Ureter (tissue), 1 donor: ENCODE results near the gene AOPEP. TPM values are rescaled to one million over a fixed set of nuclear protein-coding genes. Genes with fewer than 3 reads are reported as not detected.

Experiments
- DNase-seq: peaks from one replicate; pipeline ENCODE4 v3.0.0-alpha.2; 2020; ENCODE audit warnings: low spot score
- total RNA-seq: library from RNA; stranded (reverse); gene quantifications from one replicate; pipeline ENCODE4 v1.2.4, GENCODE V29; 2023
- donor health status: DM: yes; HTN: yes; CAD: no.

AOPEP gene
- total RNA-seq, 1 donor from 2014 or later, result 115 TPM

DNA sequence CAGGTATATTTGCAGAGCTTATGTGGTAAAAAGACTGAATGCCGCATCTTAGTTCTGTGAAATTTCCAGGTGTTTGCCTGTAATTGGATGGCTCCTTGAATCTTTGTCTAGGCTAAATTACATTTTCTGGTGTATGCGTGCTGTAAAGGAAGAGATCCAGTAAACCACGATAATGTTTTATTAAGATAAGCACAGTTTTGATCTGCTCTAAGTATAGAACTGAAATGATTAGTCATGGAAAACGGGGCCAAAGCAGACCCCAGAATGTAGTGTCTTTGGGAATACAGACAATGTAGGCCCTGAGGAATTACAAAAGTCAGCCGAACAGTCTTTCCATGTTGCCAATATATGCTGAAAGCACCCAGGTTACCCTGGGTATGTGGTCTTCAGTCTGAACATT, 333.7 kb downstream of the AOPEP start:
- no peak for DNase-seq

- DNase-seq, result no peak
These were observed 334.4 kb downstream of the AOPEP start for GRCh38 chr9:95060916-95061315.

GRCh38 chr9:95061916-95062595, 335.6 kb downstream of the AOPEP start:
- no peak for DNase-seq

GRCh38 chr9:95062596-95063065, 336.1 kb downstream of the AOPEP start:
- no peak for DNase-seq

GRCh38 chr9:95063300-95063699, 336.8 kb downstream of the AOPEP start:
- no peak for DNase-seq

DNA sequence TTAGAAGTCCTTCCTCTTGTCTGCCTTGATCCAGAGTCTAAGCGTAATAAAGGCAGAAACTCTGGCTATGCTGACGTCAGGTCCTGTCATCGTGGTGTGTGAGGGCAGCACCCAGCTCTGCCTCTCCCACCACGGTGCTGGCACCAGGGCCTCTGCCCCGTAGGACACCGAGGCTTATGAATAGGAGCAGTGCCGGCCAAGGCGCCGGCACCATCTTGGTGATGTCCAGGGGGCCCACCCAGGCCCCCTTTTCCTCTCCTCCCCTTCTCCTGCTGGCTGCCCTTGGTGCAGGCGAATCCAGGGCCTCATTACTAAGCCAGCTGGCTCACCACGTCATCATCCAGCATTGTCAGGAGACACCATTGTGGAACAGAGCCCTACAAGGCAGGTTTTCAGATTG, 338.7 kb downstream of the AOPEP start:
- DNase-seq, result no peak

GRCh38 chr9:95067057-95067456, 340.6 kb downstream of the AOPEP start:
- DNase-seq, result no peak

- DNase-seq, result no peak
These were observed 341.4 kb downstream of the AOPEP start for GRCh38 chr9:95067897-95068296.

- DNase-seq, result no peak
These were observed 344.1 kb downstream of the AOPEP start for GRCh38 chr9:95070549-95071021.

DNA sequence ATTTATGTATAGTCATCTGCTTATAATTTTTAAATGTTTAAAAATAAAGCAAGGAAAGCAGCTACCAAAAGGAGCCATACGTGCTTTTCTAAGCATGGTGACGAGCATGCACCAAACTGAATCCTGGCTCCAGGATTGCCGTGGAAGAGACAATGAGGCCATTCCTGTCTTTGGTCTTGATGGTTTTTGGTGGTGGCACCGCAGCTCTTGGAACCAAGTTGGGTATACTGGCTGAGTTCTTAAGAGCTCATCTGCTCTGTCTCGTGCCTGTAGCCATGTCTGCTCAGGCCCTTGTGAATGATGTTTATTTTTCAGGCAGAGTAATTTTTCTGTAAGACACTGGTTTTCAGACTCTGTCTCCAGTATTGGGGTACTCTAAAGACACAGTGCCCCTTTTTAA, 345.0 kb downstream of the AOPEP start:
- no peak for DNase-seq

DNA sequence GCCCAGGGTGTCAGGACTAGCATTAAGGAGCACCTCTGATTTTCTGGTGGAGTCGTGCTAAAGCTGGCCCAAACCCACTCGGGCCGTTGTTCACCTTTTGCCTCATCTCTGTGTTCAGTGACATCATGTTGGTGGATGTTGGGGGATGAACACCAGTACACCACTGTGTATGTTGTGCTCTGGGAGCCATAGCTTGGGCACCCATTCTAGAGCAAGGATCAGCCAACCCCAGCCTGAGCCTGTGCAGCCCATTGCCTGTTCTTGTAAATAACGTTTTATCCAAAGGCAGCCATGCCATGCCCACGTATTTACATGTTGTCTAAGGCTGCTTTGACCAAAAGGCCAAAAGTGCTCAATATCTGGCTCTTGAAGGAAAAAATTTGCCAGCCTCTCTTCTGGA, 345.4 kb downstream of the AOPEP start:
- no peak for DNase-seq

DNA sequence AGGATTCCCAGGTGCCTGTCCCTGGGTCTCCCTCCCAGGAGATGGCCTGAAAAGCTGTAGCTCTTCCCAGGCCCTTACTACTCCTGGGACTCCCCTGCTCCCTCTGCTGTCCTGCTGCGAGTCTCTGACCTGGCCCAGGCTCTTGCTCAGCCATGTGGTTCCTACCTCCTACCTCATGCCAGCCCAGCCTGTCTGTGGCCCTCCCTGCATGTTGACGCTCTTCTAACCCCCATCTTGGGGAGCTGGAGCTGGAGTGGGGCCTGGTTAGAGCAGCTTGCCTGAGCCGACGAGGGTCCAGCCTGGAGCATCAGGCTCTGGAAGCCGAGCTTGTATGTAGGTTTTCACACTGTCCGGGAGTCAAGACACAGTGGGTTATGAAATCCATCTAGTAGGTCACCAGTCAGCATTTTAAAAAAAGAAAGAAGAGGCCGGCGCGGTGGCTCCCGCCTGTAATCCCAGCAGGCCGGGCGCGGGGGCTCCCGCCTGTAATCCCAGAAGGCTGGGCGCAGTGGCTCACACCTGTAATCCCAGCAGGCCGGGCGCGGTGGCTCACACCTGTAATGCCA, 346.6 kb downstream of the AOPEP start:
- DNase-seq, result no peak

DNA sequence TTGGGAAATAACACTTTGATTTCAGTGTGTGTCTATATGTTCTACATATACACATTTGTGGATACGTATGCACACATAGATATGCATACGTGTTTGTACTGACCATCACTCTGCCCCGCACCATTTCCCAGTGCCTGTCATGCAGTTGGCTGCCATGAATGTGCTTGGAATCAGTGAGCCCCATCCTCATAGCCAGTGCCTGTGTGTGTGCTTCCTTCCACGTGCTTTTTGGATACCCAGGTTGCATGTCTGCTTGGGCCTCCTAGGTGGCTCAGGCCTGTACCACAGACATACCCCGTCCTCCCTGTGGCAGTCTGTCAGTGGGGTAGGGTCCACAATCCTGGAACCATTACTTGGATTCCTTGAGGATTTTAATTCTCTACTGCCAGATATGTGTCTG, 347.4 kb downstream of the AOPEP start:
- no peak for DNase-seq

GRCh38 chr9:95074632-95075031, 348.1 kb downstream of the AOPEP start:
- no peak for DNase-seq

GRCh38 chr9:95075700-95076099, 349.2 kb downstream of the AOPEP start:
- no peak for DNase-seq

DNA sequence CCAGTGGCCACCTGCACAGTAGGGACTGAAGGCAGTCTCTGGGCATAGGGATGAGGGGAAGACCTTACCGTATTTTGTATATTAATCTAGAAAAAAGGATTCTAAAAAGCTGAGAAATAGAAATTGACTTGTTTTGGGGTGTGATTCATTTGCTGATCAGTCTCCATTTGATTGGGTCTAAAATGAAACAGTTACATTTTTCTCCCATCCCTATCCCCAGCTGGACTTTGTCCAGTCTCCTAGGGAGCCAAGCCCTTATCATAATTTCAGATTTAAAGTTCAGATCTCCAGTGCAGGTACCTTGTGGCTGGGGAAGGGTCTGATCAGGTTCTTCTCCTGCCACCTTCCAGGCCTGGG, 350.2 kb downstream of the AOPEP start:
- DNase-seq, result no peak

DNA sequence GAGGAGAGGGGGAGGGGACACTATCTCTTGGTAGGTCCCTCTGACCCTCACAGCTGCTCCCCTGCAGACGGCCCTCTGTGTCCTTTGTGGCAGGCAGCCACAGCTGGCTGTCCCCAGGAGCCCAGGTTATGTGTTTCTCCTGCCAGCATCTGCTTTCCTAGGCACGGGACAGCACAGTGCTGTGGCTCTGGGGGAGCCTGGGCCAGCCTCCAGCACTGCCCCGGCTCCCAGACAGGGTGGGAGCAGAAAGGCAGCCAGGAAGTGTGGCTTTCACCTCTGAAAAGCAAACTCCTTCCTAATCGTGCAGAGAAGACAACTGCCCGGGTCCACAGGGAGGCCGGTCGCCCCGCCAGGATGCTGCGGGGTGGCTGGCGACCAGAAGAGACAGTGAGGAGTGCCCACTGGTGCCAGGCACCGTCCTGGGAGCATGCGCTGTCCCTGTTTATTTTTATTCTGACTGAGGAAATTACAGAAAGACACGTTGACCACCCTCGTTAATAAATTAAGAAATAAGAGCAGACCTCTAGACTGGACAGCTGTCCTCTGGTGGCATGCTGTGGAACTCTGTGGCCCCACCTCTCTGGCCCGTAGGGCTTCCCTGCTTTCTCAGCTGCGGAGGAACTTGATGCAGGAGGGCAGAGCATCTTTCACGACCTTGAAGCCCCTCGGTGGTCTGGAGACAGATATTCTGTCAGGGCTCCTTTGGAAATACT, 350.7 kb downstream of the AOPEP start:
- no peak for DNase-seq

DNA sequence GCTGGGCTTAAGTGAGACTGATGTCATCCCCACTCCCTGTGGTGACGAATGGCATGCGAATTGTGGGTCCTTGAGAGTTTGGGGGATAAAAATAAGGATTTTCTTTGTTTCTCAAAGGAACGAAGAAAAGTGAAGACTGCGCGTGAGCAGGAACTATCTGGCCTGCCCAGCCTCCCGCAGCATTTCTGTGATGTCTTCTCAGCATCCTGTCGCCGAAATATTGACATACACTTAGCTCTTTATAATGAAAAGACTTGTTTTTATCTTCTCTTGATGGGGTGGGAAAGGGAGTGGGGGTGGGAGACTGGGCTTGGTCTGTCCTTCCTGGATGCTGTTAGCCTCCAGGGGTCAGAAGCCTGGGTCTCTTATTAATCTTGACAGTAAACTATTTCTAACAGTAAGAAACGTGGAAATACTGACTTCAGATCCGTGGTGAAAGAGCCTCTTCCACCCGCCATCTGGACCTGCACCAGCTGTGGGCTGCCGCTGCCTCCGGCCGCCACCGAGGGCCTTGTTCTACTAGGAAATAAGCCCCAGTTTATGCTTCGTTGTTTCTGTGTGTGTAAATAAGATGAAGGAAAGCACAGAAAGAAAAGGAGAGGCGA, 351.4 kb downstream of the AOPEP start:
- no peak for DNase-seq

DNA sequence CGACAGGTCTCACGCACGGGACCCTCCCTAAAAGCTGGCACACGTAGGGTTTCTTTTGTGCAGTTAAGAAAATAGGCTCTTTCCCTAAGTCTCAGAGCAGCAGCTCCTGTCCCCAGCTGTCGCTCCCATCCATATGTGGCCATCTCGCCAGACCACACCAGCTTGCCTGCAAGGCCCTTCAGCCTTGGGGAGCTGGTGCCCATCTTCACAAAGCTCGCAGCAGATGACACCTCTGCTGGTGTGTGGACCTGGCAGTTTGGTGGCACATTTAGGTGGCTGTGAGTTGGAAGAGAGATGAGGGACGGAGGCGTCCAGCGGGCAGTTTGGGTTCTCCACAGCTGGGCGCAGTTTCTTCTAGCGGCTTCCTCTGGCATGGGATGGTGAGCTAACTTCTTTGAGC, 352.0 kb downstream of the AOPEP start:
- no peak for DNase-seq

DNA sequence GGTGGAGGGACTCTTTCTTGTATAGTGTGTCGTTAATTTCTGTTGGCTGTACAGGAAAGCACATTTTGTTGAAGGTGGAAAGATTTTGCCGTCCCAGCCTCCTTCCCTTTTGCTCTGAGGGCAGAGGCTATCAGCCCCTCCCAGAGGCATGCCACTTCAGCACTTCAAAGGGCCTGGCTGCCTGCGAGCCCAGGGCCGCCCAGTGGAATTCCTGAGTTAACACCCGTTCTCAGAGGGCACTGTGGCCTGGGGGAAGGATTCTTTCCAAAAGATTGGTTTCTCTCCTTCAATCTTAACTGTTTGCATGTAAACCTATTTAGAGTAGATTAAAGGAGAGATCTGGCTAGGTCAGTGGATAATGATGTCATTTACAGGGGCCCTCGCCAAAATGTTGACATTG, 352.4 kb downstream of the AOPEP start:
- DNase-seq, result no peak

DNA sequence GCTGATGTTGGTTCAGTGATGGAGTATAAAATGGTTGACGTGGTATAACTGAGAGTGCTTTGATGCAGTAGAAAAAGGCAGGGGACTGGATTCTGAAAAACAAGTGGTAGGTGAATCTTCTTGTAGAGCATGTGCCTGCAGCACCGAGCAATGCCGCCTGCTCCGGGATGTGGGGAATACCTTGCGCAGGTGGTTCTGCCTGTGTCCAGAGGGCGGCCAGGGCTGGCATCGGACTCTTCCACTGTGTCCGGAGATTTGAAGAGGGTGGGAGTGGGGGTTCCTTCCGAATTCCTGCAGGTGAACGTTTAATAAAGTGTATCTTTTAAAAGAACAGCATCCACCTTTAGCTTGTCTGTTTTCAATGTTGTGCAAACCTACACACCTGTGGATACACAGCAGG, 353.0 kb downstream of the AOPEP start:
- no peak for DNase-seq

DNA sequence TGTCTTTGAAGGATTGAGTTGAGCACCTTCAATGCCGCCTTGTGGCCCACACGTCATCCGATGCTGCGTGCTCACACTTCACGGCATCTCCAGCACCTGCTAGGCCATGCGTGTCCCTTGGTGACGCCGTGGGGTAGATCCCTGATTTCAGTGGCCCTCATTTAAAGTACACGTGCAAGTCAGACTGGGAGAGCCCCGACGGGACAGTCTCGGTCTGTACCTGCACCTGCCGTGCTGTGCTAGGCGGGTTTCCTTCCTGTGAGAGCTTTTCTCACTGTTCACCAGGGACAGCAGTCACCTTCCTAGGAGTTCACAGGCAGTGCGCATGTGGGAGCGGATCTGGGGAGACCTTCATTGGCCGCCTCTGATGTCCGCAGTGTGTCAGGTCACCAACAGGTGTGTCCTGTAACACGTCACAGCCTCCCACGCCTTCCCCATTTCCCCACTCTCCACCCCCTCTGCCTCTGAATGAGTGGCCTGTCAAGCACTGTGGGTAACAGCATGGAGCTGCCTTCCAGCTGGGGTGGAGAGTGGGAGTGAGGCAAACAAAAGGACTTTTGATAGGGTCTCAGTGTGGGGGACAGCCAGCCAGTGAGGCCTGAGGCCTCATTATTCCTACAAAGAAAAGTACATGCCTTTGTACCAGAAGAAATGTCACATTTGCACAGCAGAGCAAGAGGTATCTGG, 354.6 kb downstream of the AOPEP start:
- DNase-seq, result no peak
